22Rv1 (cell line): ENCODE data around the gene CNGA3.

Experiments used
- ZFX ChIP-seq: fragments of 450-650 bp; IDR thresholded peaks from 2 replicates; pipeline ENCODE4 v1.6.1; 2017; ENCODE audit warnings: antibody characterized with exemption, borderline replicate concordance
- TF ChIP-seq, protein P1 (sequence below): fragments of 450-650 bp; IDR thresholded peaks from 2 replicates; pipeline ENCODE4 v1.5.1; 2017; ENCODE audit warnings: mild to moderate bottlenecking

- TF ChIP-seq, protein P1, sequence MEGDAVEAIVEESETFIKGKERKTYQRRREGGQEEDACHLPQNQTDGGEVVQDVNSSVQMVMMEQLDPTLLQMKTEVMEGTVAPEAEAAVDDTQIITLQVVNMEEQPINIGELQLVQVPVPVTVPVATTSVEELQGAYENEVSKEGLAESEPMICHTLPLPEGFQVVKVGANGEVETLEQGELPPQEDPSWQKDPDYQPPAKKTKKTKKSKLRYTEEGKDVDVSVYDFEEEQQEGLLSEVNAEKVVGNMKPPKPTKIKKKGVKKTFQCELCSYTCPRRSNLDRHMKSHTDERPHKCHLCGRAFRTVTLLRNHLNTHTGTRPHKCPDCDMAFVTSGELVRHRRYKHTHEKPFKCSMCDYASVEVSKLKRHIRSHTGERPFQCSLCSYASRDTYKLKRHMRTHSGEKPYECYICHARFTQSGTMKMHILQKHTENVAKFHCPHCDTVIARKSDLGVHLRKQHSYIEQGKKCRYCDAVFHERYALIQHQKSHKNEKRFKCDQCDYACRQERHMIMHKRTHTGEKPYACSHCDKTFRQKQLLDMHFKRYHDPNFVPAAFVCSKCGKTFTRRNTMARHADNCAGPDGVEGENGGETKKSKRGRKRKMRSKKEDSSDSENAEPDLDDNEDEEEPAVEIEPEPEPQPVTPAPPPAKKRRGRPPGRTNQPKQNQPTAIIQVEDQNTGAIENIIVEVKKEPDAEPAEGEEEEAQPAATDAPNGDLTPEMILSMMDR: no peak
- no peak for TF ChIP-seq ZFX
Measured at GRCh38 chr2:98426771-98427170, 80.5 kb downstream of the CNGA3 start.
